H9 (cell line): Measurements from ENCODE around the gene GFER. TPM values are rescaled to one million over a fixed set of nuclear protein-coding genes. Genes with fewer than 3 reads are reported as not detected.

Source experiments
- DNase-seq: peaks from one replicate; pipeline ENCODE4 v3.0.0-alpha.2; 2017
- H2AFZ ChIP-seq: one replicate; pipeline ENCODE4 v1.6.1; 2013; ENCODE audit warnings: mild to moderate bottlenecking, low read length, control low read depth, moderate library complexity
- H2AK5ac ChIP-seq: 2 replicates; pipeline ENCODE4 v1.6.1; 2013; ENCODE audit warnings: low read length, control low read depth, mixed read lengths; ENCODE audit not compliant: insufficient read length
- H2BK120ac ChIP-seq: one replicate; pipeline ENCODE4 v1.6.1; 2013; ENCODE audit warnings: low read depth, mild to moderate bottlenecking, low read length, control low read depth, inconsistent platforms; ENCODE audit not compliant: poor library complexity, severe bottlenecking
- H2BK12ac ChIP-seq: 2 replicates; pipeline ENCODE4 v1.6.1; 2013; ENCODE audit warnings: low read length, control low read depth, mixed read lengths, low read depth; ENCODE audit not compliant: insufficient read length
- H2BK15ac ChIP-seq: 2 replicates; pipeline ENCODE4 v1.6.1; 2013; ENCODE audit warnings: low read depth, low read length, control low read depth
- H2BK20ac ChIP-seq: one replicate; pipeline ENCODE4 v1.6.1; 2013; ENCODE audit warnings: low read depth, mild to moderate bottlenecking, low read length, control low read depth, inconsistent platforms; ENCODE audit not compliant: poor library complexity, severe bottlenecking
- H2BK5ac ChIP-seq: 2 replicates; pipeline ENCODE4 v1.6.1; 2013; ENCODE audit warnings: low read length, control low read depth, mixed read lengths; ENCODE audit not compliant: insufficient read length
- H3K14ac ChIP-seq: 2 replicates; pipeline ENCODE4 v1.6.1; 2013; ENCODE audit warnings: low read length, control low read depth; ENCODE audit not compliant: insufficient read depth
- H3K18ac ChIP-seq: 2 replicates; pipeline ENCODE4 v1.6.1; 2013; ENCODE audit warnings: low read depth, mild to moderate bottlenecking, mixed read lengths, low read length, control low read depth; ENCODE audit not compliant: insufficient read length
- H3K23ac ChIP-seq: 2 replicates; pipeline ENCODE4 v1.6.1; 2013; ENCODE audit warnings: low read length, control low read depth, mixed read lengths, low read depth; ENCODE audit not compliant: insufficient read length
- H3K23me2 ChIP-seq: 2 replicates; pipeline ENCODE4 v1.6.1; 2013; ENCODE audit warnings: low read depth, mild to moderate bottlenecking, mixed read lengths, low read length, control low read depth; ENCODE audit not compliant: insufficient read length, poor library complexity, severe bottlenecking
- H3K27ac ChIP-seq: 2 replicates; pipeline ENCODE4 v1.5.1; 2013; ENCODE audit warnings: low read length, control low read depth, mixed read lengths, low read depth; ENCODE audit not compliant: insufficient read length
- H3K27me3 ChIP-seq: 2 replicates; pipeline ENCODE4 v1.6.1; 2013; ENCODE audit warnings: low read length, control low read depth, inconsistent platforms; ENCODE audit not compliant: insufficient read depth
- H3K4ac ChIP-seq: 2 replicates; pipeline ENCODE4 v1.6.1; 2013; ENCODE audit warnings: low read depth, mild to moderate bottlenecking, control low read depth, inconsistent platforms, low read length, moderate library complexity
- H3K4me1 ChIP-seq: 2 replicates; pipeline ENCODE4 v1.6.1; 2013; ENCODE audit warnings: low read length, control low read depth, inconsistent platforms; ENCODE audit not compliant: insufficient read depth
- H3K4me2 ChIP-seq: 2 replicates; pipeline ENCODE4 v1.6.1; 2013; ENCODE audit warnings: low read length, control low read depth, mixed read lengths; ENCODE audit not compliant: insufficient read length, insufficient read depth
- H3K56ac ChIP-seq: 2 replicates; pipeline ENCODE4 v1.6.1; 2013; ENCODE audit warnings: low read depth, mild to moderate bottlenecking, mixed read lengths, low read length, control low read depth; ENCODE audit not compliant: insufficient read length
- H3K79me1 ChIP-seq: 2 replicates; pipeline ENCODE4 v1.6.1; 2013; ENCODE audit warnings: low read depth, mild to moderate bottlenecking, moderate library complexity, low read length, control low read depth, inconsistent platforms; ENCODE audit not compliant: insufficient read depth, poor library complexity, severe bottlenecking
- H3K79me2 ChIP-seq: 2 replicates; pipeline ENCODE4 v1.6.1; 2013; ENCODE audit warnings: low read length, control low read depth, inconsistent platforms; ENCODE audit not compliant: insufficient read depth
- H3K9ac ChIP-seq: 2 replicates; pipeline ENCODE4 v1.6.1; 2013; ENCODE audit warnings: low read length, control low read depth, mixed read lengths; ENCODE audit not compliant: insufficient read length; ENCODE audit errors: extremely low read depth
- H3K9me3 ChIP-seq: one replicate; pipeline ENCODE4 v1.6.1; 2013; ENCODE audit warnings: low read depth, low read length, inconsistent platforms; ENCODE audit not compliant: control insufficient read depth
- H3T11ph ChIP-seq: one replicate; pipeline ENCODE4 v1.6.1; 2013; ENCODE audit warnings: mild to moderate bottlenecking, low read length, control low read depth, inconsistent platforms
- H4K20me1 ChIP-seq: one replicate; pipeline ENCODE4 v1.6.1; 2013; ENCODE audit not compliant: control insufficient read depth, insufficient read length, insufficient read depth
- H4K5ac ChIP-seq: 2 replicates; pipeline ENCODE4 v1.6.1; 2013; ENCODE audit warnings: low read depth, mild to moderate bottlenecking, mixed read lengths, low read length, control low read depth; ENCODE audit not compliant: insufficient read length
- H4K8ac ChIP-seq: replicated peaks from 2 replicates; pipeline ENCODE4 v1.6.1; 2013; ENCODE audit warnings: low read length, control low read depth, mixed read lengths, low read depth; ENCODE audit not compliant: insufficient read length
- H4K91ac ChIP-seq: 2 replicates; pipeline ENCODE4 v1.6.1; 2013; ENCODE audit warnings: low read depth, mild to moderate bottlenecking, moderate library complexity, mixed read lengths, low read length, control low read depth; ENCODE audit not compliant: insufficient read length
- H3K27ac Mint-ChIP-seq, 3 experiments: 2 replicates in 2 of 3; 3 replicates in 1 of 3; pipeline ENCODE4 v1.8.0; 2020 to 2021; ENCODE audit warnings: mixed read lengths in 3 of 3, mild to moderate bottlenecking in 1 of 3, moderate library complexity in 1 of 3
- H3K27me3 Mint-ChIP-seq: 2 replicates; pipeline ENCODE4 v1.8.0; 2021; ENCODE audit warnings: low read depth, mild to moderate bottlenecking, moderate library complexity, mixed read lengths
- H3K36me3 Mint-ChIP-seq, 3 experiments: 2 replicates in 2 of 3; 3 replicates in 1 of 3; pipeline ENCODE4 v1.8.0; 2020 to 2021; ENCODE audit warnings: low read depth in 3 of 3, mixed read lengths in 3 of 3; ENCODE audit not compliant: insufficient read depth in 1 of 3
- H3K4me1 Mint-ChIP-seq, 2 experiments: 2 replicates each; pipeline ENCODE4 v1.8.0; 2020; ENCODE audit warnings: mixed read lengths in 2 of 2
- H3K4me3 Mint-ChIP-seq, 2 experiments: 2 replicates in 1 of 2; 3 replicates in 1 of 2; pipeline ENCODE4 v1.8.0; 2020 to 2021; ENCODE audit warnings: mild to moderate bottlenecking in 2 of 2, mixed read lengths in 2 of 2, moderate library complexity in 1 of 2
- H3K9me3 Mint-ChIP-seq, 2 experiments: 2 replicates in 1 of 2; 3 replicates in 1 of 2; pipeline ENCODE4 v1.8.0; 2020; ENCODE audit warnings: mild to moderate bottlenecking in 2 of 2, mixed read lengths in 2 of 2, moderate library complexity in 1 of 2
- WGBS: extraction: QIAGEN DNeasy Blood & Tissue Kit; methylation state at CpG from one replicate; pipeline ENCODE4 v1.1.7; 2013; ENCODE audit warnings: missing lambda C conversion rate, low lambda C conversion rate, mixed read lengths; ENCODE audit not compliant: insufficient read length; ENCODE audit errors: extremely low coverage; 5-methylcytosine and 5-hydroxymethylcytosine counted together
- total RNA-seq: library from RNA; stranded (reverse); gene quantifications from 2 replicates; pipeline ENCODE4 v1.2.1, GENCODE V29; 2021
- TF ChIP-seq, protein P1 (sequence below): fragments of 200-600 bp; sonication (generic); conservative IDR thresholded peaks from 3 replicates; pipeline ENCODE4 v1.8.0; 2021; ENCODE audit warnings: antibody characterized with exemption, mild to moderate bottlenecking

The GFER gene
- total RNA-seq, 1 experiment from 2014 or later = 49.1 TPM

DNA sequence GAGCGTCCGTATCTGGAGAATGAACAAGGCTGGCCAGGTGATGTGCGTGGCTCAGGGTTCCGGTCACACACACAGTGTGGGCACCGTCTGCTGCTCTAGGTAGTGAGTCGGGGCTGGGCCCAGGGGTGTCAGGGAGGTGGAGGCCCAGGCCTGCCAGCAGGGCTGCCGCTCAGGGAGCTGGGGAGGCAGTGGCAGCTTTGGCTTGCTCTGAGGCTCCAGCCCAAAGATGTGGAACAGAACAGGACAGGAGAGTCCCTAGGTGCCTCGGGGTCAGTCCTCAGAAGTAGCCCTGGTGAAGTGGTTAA is 7.8 kb upstream of the GFER start:
- WGBS = no CpG with 5 or more reads among the region's 8 CpGs
- Histone ChIP-seq H4K20me1 (no peaks in the 10 kb centered on the region), H3K27ac (no peak overlapping the region), H4K8ac (no peak overlapping the region), H2BK120ac (no peak overlapping the region), H4K5ac (no peak overlapping the region), H3K14ac (no peak overlapping the region), H3K9me3 (no peaks in the 10 kb centered on the region), H2BK12ac (no peak overlapping the region), H3K56ac (no peak overlapping the region), H3K4ac (no peak overlapping the region), H2AFZ (no peak overlapping the region), H3K9ac (no peak overlapping the region), H3K23ac (no peak overlapping the region), H4K91ac (no peak overlapping the region), H2BK5ac (no peak overlapping the region), H2BK15ac (no peak overlapping the region), H3K18ac (no peak overlapping the region), H3T11ph (no peak overlapping the region), H2BK20ac (no peak overlapping the region), H3K79me1 (peaks cover 5% of the 10 kb centered on the region), H3K27me3 (peaks cover 6% of the 10 kb centered on the region; the same call in 1 of the 2 replicates), H2AK5ac (no peak overlapping the region), H3K4me2 (no peak overlapping the region), H3K4me1 (no peaks in the 10 kb centered on the region), H3K23me2 (peaks cover 17% of the 10 kb centered on the region), H3K79me2 (peaks cover 6% of the 10 kb centered on the region; the same call in 1 of the 2 replicates)
- TF ChIP-seq, protein P1, sequence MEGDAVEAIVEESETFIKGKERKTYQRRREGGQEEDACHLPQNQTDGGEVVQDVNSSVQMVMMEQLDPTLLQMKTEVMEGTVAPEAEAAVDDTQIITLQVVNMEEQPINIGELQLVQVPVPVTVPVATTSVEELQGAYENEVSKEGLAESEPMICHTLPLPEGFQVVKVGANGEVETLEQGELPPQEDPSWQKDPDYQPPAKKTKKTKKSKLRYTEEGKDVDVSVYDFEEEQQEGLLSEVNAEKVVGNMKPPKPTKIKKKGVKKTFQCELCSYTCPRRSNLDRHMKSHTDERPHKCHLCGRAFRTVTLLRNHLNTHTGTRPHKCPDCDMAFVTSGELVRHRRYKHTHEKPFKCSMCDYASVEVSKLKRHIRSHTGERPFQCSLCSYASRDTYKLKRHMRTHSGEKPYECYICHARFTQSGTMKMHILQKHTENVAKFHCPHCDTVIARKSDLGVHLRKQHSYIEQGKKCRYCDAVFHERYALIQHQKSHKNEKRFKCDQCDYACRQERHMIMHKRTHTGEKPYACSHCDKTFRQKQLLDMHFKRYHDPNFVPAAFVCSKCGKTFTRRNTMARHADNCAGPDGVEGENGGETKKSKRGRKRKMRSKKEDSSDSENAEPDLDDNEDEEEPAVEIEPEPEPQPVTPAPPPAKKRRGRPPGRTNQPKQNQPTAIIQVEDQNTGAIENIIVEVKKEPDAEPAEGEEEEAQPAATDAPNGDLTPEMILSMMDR = no peak
- peaks cover 8 to 15% of the 10 kb centered on the region in 2 experiments for H3K4me1 Mint-ChIP-seq
- DNase-seq = no peak
- peaks cover 10 to 27% (median 25%) of the 10 kb centered on the region in 3 experiments for H3K36me3 Mint-ChIP-seq
- no peak overlapping the region; a peak in 1 of 7 replicates for H3K27ac Mint-ChIP-seq
- no peak overlapping the region for H3K4me3 Mint-ChIP-seq
- H3K9me3 Mint-ChIP-seq = no peaks in the 10 kb centered on the region
- H3K27me3 Mint-ChIP-seq = peaks cover 19% of the 10 kb centered on the region
